GM13977 (cell line): ENCODE results near the gene IL4R.
"Not testable (repeated sequence)": the region's sequence is repeated elsewhere in the genome, so short reads cannot be mapped to it uniquely, and the experiment has no call there.

Experiments used
- DNase-seq: peaks from one replicate; pipeline ENCODE4 v3.0.0; 2012; ENCODE audit warnings: low spot score
- in situ Hi-C: fragments of 300-500 bp; cut with MboI; formaldehyde crosslinking; loops from one replicate; pipeline ENCODE4 v1.12.0; 2022; ENCODE audit warnings: low sequenced_read_pairs, low pct_unique_long_range_greater_than_20kb, mixed read lengths, inconsistent platforms; ENCODE audit not compliant: unreplicated experiment
- TF ChIP-seq, protein P1 (sequence below): IDR thresholded peaks from 2 replicates; pipeline ENCODE4 v1.5.1; 2012; ENCODE audit warnings: mild to moderate bottlenecking, control low read depth; ENCODE audit not compliant: insufficient read depth; ENCODE audit errors: extremely low read depth, missing control alignments

Gene IL4R

DNA sequence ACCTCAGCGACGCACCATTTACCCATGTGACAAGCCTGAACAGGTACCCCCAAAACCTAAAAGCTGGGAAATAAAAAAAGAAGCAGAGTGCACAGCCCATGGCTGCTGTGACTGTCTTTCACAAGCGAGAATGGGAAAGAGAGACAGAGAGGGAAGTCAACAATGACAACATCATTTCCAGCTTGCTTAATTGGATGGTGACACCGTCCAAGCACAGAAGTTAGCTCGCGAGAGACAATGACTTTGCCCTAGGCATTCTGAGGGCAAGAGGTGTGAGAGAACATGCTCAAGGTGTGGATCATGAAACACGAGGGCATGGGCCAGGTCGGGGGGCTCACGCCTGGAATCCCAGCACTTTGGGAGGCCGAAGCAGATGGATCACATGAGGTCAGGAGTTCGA, 25.9 kb upstream of the IL4R start:
- TF ChIP-seq, protein P1, sequence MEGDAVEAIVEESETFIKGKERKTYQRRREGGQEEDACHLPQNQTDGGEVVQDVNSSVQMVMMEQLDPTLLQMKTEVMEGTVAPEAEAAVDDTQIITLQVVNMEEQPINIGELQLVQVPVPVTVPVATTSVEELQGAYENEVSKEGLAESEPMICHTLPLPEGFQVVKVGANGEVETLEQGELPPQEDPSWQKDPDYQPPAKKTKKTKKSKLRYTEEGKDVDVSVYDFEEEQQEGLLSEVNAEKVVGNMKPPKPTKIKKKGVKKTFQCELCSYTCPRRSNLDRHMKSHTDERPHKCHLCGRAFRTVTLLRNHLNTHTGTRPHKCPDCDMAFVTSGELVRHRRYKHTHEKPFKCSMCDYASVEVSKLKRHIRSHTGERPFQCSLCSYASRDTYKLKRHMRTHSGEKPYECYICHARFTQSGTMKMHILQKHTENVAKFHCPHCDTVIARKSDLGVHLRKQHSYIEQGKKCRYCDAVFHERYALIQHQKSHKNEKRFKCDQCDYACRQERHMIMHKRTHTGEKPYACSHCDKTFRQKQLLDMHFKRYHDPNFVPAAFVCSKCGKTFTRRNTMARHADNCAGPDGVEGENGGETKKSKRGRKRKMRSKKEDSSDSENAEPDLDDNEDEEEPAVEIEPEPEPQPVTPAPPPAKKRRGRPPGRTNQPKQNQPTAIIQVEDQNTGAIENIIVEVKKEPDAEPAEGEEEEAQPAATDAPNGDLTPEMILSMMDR: no peak
- in situ Hi-C loops: no loop called here
- no peak for DNase-seq

DNA sequence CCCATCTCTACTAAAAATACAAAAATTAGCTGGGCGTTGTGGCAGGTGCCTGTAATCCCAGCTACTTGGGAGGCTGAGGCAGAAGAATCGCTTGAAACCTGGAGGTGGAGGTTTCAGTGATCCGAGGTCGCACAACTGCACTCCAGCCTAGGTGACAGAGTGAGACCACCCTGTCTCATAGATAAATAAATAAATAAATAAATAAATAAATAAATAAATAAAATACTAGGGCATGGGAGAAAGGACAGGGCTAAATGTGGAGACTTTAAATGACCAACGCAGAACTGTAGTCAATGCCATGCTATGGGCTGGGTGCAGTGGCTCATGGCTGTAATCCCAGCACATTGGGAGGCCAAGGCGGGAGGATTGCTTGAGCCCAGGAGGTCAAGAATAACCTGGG, 25.5 kb upstream of the IL4R start:
- DNase-seq, in situ Hi-C loops: not testable (repeated sequence)

DNA sequence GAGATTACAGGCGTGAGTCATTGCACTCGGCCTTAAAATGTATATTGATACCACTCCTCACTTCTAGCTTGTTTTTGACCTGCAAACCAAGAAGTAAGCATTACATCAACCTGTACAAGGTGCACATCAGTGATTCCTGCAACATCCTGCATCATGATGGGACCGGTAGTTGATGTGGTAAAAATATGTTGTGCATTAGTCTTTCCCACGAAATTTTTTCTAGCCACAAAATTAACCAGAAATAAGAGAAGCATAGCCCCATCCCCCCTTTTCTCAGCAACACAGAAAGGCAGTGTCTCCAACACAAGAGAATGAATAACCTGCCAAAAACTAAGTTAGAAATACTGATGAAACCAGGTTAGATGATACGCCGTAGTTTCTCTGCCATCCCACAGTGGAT, 24.1 kb upstream of the IL4R start:
- TF ChIP-seq, protein P1: no peak
- in situ Hi-C loops: no loop called here
- DNase-seq: no peak

DNA sequence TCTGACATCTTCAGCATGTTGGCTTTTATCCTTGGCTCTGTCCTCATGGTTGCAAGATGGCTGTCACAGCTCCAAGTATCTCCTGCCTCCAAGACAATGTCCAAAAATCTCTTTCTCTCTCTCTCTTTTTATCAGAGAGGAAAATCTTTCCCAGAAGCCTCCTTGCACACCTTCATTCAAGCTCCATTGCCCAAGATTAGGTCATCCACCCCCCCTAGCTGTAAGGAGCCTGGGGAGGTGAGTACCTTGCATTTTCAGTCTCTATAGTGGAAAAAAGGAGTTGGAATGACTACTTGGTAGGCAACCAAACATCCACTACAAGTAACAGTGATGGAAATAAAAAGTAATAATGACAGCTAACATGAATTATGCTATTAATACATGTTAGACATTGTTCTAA, 23.2 kb upstream of the IL4R start:
- TF ChIP-seq, protein P1: no peak

DNA sequence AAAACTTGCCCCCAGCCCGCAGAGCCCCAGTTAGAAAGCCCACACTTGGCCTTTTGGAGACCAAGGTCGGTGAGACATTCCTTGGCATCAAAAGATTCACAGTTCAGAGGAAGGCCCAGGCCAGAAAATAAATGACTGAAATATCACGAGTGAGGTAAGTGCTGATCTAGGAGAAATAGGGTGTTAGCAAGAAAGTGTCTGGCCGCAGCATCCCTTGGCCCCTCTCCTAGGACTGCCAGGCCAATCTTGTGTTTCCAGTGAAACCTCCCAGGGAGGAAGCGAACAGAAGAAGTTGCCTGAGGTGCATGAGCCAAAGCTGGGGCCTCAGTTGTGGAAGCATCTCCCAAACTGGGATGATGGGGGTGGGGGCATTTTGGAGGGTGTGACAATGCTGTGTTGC, 22.7 kb upstream of the IL4R start:
- TF ChIP-seq, protein P1: no peak
- in situ Hi-C loops: no loop called here

More for the DNA sequence above, 23.2 kb upstream of the IL4R start:
- no peak for DNase-seq
- in situ Hi-C loops: no loop called here

DNA sequence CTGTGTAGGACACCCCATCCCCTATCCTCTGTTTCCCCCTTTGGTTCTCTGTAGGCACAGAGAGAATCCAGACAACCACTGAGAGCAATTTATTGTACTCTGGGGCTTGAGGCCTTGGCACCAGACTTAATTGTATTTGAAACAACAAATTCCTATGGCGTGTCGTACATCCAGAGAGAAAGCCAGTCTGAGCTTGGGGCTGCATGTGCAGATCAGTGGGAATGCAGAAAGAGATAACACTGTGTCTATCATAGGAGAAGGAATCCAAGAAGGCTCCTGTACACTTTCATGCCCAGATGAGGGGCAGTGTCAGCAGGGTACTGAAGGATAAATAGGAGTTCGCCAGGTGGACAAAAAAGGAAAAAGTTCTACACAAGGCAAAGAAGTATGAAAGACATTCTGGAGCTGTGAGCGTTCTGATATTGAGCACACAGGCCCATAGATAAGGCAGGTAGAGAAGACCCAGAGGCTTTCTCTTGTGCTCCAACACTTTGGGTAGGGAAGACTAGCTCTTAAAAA, 22.0 kb upstream of the IL4R start:
- TF ChIP-seq, protein P1: no peak
- DNase-seq: no peak
- in situ Hi-C loops: no loop called here

More for the DNA sequence above, 22.7 kb upstream of the IL4R start:
- DNase-seq: no peak

DNA sequence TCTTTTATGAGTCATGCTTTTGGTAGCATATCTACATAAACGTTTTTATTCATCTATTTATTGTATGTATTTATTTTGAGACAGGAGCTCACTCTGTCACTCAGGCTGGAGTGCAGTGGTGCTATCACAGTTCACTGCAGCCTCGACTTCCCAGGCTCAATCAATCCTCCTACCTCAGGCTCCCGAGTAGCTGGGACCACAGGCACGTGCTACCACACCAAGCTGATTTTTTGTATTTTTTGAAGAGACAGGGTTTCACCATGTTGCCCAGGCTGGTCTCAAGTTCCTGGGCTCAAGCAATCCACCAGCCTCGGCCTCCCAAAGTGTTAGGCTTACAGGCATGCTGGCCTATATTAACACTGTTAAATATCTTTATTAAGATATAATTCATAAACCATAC, 20.4 kb upstream of the IL4R start:
- TF ChIP-seq, protein P1: no peak
- in situ Hi-C loops: no loop called here
- DNase-seq: no peak
